Tibial nerve (tissue), 3 donors: ENCODE results near the gene ZNF213.

Experiments
- CTCF ChIP-seq, 5 experiments: fragments of 200-600 bp in 3 of 5; fragments of 450-650 bp in 2 of 5; sonication (generic) in 3 of 5; IDR thresholded peaks; one replicate each; pipeline ENCODE4 v1.5.1; 2016 to 2019; ENCODE audit warnings: antibody characterized with exemption in 5 of 5, mild to moderate bottlenecking in 3 of 5, moderate library complexity in 2 of 5
- POLR2A ChIP-seq, 2 donors: fragments of 450-650 bp; IDR thresholded peaks; one replicate each; pipeline ENCODE4 v1.6.1; 2017; ENCODE audit warnings: antibody characterized with exemption in 2 of 2, mild to moderate bottlenecking in 2 of 2, moderate library complexity in 2 of 2

- no peak for TF ChIP-seq POLR2A (IDR thresholded peaks at IDR 0.05)
- TF ChIP-seq CTCF (IDR thresholded peaks at IDR 0.05), result no peak
Measured at GRCh38 chr16:3115003-3115402, 19.8 kb upstream of the ZNF213 start.
